Measurements from ENCODE around the gene GRK5. TPM values are rescaled to one million over a fixed set of nuclear protein-coding genes. Genes with fewer than 3 reads are reported as not detected.

GRK5 gene
- polyA plus RNA-seq, 3 donors = 17.1 to 18.6 (median 17.7) TPM

DNA sequence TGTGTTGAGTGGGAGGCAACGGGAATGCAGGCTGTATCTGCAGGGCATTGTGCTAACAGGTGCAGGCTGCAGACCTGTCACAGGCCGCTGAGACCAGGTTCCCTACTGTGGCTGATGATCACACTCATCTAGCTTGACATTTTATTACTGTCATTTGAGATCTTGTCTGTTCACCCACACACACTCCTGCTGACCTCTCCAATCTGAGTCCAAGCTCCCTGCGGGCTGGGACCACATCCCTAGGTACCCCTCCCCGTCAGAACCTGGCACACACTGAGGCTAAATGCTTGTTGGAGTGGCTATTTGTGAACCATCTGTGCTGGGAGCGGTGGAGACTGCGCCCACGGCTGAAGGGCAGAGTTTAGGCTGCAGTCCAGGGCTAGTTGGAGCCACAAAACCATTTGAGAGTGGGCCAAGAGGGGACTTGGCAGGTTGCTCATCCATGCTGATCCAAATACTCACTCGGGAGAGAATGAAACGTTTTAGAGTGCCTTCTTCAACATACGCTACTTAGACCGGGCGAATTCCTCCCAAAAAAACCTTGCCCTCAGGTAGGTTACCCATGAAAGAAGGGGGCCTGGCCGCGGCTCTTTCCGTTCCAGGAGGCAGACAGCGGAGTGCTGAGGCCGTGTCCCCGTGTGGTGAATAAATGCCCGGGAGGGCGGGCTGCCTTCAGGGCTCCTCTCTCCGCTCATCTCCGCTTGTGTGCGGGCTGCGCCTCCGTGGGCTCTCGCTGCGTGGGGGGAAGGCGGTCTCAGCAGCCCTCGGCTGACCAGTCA lies 170.8 kb downstream of the GRK5 start:
- DNase-seq = no peak

DNA sequence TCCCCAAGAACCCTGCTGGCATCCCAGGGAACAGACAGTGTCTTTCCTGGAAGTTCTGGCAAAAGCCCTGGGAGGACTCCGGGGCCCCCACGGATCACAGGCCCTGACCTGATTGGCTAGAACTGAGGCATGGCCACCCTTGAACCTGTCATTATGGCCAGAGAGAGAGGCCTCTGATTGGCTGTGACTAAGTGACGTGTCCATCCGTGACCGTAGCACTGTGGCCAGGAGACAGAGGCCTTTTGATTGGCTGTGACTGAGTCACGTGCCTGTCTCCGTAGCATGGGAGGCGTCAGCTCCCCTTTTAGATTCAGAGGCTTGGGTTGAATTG lies 171.3 kb downstream of the GRK5 start:
- no peak for DNase-seq

DNA sequence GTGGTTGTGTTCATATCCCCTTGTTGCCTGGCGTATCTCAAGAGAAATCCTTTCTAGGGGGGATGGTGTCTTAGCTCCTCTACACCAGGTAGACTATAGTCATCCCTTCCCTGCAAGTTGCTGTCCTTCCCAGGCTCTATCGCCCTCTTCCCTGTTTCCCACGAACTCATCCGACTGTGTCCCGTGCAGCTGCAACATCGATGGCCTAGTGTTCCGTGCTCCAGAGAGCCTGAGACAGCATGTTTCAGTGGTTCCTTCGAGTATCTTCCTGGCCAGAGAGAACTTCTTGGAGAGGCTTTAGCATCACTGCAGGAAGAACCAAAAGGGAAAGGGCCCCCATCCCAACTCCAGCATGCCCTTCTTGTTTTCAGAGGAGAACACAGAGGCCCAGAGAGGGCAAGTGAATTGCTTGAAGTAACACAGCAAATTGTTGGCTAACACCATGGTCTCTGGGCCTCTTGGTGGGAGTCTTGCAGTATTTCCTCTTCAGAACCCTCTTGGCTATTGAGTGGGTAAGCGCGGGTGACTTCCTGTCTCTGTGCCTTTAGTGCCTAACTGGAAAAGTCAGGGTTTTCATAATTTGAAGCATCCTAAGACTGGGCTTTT lies 172.2 kb downstream of the GRK5 start:
- no peak for DNase-seq

DNA sequence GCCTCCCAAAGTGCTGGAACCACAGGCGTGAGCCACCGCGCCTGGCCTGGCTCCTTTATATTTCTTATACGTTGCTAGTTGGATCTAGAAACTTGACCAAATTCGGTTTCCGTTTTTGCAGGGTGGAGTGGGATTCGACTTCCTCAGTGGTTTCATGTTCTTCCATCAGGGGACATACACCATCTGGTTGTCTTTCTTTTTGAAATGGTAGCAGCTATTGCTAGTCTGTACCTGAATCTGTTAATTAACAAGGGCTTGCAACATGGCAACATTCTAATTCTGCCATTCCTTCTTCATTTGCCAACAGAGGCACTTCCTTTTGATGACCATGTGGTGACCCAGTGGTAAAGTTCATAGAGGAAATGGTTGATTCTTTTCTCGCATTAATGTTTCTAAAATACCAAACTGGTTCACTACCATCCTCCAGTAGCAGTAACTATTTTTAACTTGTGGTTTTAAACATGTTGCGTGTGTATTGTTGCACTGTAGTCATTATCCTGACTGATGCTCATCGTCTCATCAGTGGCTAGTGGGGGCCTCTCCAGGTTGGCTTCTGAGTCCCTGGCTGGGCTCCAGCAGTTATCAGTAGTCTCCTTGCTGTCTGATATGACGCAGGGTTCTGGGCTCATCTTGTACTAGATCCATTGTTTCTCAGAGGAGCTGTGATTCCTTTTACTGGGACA lies 175.9 kb downstream of the GRK5 start:
- no peak for DNase-seq

DNA sequence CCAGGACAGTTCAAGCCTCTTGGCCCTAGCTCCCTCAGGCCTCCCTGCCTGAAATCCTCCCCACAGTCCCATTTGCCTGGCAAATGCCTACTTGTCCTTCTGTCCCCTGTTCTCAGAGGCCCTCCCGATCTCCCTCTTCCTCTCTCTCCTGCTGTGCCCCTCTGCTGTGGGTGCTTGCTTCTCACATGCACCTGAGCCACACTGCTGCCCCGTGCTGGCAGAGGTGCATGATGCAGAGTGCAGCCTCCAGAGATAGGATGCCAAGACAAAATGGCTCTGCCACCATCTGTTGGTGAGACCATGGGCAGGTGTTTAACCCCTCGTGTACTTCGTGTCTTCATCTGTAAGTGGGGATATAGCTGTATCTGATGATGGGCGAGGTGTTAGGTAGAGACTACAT lies 176.8 kb downstream of the GRK5 start:
- no peak for DNase-seq

DNA sequence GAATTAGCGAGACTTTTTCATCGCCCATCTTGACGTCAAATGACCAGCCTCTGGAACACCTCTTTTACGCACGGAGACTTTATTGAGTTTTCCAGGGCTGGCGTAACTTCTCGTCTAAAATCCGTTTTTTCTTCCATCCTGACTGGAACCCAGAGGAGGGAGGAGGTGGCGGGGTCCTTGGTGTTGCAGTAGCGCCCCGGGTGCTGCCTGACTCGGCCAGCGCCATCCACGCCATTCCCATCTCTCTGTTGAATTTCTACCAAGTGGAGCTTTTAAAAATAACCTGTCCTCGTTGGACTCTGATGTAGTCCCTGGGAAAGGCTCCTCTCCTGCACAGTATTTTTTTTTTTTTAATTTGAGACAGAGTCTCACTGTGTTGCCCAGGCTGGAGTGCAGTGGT lies 179.3 kb downstream of the GRK5 start:
- DNase-seq = no peak

DNA sequence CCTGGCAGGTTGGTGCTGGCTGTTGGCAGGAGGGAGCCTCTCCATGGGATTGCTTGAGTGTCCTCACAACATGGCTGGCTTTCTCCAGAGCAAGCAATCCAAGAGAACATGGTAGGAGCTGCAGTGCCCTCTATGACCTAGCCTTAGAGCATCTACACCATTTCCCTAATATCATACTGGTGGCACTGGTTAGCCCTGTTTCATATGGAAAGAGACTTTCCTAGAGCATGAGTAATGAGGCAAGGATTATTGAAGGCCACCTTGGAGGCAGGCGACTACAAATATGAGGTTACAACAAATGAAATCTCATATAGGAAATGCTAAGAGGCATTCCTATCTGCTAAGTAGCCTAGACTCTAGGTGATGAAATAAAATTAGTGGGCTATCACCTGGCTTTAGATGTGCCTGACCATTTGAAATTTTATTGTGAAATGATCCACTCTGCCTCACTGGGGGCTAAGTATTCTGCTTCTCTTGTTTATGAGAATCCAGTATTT lies 181.5 kb downstream of the GRK5 start:
- DNase-seq = no peak

DNA sequence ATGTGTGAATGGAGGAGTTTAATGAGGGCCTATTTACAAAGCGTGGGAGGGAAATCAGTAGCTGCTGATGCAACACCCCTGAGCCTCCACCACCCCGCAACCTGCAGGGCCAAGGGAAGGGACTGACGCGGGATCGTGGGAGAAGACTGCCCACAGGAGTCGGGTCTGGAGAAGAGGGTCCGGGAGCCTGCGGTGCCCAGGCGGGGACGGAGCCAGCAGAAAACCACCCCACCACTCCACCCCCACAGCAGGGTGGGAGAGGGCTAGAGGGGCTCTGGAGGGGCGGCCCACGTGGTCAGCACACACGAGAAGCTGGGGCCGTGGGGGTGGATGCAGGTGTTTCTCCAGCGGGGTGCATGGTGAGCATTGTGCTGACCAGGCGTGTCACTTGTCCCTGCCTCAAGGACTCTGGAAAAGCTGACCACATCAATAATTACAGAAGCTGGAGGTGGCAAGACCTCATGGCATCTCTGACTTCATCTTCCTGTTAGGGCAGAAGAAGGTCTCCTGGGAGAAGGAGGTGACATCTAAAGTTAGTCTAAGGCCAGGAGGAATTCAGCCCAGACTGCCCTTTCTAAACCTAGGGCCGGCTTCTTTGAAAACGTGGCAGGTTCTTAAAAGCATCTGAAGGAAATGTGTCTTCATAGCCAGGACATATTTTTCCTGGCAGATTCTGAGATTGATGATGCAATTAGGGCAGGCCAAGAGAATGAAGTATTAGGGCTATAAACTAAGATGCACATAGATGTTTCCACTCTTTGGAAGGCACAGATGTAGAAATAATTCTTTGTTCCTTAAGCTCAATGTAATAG lies 184.3 kb downstream of the GRK5 start:
- DNase-seq = no peak

DNA sequence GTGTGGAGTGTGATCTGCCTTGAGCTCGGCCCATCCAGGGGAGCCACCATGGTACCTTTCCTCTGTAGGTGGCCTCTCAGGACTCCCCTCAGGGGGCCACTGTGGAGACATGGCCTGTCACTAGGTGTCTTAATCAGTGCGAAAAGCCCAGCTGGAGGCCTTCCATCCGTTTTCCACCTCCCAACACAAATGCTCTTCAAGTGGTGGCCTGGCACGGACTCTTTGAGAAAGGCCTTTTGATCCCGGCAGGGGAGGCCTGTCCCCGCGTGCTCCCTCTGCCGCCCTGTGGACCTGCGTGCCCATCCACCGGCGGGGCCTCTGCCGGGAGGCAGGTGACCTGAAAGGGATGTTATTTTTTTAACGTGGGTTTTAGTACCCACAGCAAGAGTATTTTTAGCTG lies 185.6 kb downstream of the GRK5 start:
- no peak for DNase-seq

DNA sequence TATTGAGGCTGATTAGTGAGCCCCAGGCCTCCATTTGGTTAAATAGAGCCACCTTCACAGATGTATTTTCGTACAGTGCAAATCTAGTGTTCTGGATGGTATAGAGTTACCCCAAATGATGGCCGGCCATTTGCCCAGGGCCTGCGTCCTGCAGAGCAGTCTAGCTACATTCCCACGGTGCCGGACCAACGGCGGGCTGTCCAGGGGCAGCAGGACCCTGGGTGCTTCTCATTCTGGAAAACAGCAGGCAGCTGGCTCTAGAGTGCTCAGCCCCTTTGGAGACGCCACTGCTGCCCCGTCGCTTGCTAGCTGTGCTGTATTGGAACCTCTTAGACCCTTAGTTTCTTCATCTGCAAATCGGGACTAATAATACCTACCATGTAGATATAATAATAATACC lies 186.1 kb downstream of the GRK5 start:
- no peak for DNase-seq

DNA sequence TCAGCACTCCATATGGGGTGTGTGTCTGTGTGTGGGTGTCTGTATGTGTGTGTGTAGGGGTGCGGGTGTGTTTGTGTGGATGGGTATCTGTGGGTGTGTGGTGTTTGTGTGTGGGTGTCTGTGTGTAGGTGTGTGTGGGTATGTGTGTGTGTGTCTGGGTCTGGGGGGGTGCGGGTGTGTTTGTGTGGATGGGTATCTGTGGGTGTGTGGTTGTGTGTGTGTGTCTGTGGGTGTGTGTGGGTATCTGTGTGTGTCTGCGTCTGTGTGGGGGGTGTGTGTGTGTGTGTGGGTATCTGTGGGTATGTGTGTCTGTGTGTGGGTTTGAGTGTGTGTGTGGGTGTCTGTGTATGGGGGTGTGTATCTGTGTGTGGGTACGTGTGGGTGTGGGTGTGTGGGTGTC lies 186.5 kb downstream of the GRK5 start:
- DNase-seq = no peak

DNA sequence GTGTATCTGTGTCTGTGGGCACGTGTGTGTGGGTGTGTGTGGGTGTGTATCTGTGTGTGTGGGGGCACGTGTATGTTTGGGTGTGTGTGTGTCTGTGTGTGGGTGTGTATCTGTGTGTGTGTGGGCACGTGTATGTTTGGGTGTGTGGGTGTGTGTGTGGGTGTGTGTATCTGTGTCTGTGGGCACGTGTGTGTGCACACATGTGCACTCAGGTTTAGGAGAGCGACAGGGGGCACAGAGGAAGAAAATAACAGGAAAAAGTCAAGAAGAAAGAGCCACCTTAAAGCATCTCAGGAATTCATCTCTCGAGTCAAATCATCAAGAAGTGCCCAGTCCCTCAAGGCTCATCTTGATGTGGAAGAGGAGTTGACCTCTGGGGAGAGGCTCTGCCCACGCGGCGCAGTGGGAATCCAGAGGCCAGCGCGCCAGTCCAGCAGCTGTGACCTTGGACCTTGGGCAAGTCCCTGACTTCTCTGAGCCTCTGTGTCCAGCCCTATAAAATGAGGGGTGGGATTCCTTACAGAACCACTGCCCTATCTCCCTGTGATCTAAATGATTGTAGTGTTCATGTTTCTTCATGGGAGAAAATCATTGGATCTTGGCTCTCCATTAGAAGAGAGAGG lies 187.4 kb downstream of the GRK5 start:
- DNase-seq = no peak

DNA sequence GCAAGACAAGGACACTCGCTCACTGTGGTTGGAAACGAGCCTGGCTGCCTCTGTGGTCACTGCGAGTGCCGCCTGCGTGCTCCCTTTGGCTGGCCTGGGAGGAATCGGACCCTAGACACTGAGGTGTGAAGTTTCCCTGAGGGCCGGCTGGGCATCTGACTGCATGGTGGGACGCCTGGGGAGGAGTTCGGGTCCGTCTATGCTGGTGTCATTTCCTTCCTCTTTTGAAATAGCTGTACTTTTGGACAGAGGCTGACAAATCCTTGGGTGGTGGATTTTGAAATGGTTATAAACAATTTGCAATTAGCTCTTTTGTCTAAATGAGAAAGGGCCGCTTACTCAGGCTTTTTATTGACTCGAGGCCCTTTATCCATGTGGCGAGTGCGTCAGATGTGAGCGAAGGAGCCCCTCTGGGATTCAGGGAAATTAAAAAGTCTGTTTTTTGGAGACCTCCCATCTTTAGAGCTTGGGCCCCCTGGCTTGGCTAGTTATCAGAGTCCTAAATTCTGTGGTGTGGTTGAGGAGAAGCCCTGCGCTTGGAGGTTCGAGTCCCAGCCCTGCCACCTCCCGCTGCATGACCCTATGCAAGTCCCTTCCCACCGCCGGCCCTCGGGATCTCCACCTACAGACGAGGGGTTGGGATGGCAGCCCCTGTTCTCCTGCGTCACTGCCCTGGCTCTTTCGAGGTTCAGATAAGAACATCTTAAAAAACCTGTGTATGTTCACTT lies 188.1 kb downstream of the GRK5 start:
- DNase-seq = no peak

DNA sequence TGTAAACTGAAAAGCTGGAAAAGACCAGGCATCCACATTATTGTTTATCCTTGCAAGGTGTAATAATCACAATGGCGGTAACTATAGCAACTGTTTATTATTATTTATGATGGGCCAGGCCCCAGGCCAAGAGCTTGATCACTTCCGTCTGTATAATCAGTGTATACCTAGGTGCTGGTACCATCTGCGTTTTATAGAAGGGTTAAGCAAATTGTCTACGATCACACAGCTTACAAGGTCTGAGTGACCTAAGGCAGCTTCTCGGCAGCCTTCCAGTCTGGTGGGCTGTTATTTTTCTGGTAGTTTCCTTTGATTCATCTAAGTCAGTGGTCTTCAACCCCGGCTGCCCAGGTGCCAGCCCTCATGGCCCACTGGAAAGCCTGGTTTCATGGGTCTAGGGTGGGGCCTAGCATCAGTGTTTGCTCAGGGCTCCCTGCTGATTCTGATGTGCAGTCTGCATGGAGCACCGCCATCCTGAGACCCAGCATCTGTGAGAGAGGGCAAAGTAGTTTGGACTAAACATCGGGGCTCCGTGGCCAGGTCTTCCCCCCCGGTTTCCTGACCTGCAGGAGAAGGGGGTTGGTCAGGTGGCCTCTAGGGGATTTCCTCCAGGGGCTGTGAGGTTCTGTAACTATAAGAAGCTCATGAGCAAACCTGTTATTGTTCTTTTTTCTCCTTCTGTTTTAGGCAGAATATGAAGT lies 188.8 kb downstream of the GRK5 start:
- DNase-seq = no peak

DNA sequence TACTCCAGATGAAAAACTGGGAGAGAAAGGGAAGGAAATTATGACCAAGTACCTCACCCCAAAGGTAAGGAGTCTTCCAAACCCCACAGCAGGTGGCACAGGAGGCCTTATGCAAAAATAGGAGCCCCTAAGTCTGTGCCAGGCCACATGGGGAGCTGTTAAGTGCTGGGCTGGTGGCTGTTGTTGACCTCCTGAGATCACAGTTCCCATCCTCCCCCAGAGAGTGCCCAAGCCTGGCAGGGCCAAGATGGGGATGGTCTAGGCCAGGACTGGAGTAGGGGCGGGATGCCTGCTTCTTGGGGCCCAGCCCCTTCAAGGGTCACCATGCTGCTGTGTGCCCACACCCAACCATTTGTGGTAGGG lies 189.3 kb downstream of the GRK5 start:
- no peak for DNase-seq

DNA sequence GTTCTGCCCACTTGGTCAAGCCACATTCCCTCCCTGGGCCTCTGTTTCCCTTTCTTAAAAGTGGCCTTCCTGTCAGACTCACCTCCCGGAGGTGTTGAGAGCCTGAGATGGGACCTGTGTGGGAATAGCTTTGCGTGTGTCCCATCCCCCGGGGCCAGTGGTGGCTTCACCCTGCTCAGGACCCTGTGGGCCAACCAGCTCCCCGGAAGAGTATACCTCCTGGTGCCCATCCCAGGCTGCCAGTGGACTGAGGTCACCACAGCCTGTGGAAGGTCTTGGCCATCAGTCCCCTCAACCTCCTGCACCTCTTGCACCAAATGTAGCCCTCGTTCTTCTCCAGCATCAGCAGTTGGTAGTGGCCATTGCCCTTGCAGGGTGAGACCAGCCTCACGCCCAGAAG lies 190.0 kb downstream of the GRK5 start:
- DNase-seq = no peak

DNA sequence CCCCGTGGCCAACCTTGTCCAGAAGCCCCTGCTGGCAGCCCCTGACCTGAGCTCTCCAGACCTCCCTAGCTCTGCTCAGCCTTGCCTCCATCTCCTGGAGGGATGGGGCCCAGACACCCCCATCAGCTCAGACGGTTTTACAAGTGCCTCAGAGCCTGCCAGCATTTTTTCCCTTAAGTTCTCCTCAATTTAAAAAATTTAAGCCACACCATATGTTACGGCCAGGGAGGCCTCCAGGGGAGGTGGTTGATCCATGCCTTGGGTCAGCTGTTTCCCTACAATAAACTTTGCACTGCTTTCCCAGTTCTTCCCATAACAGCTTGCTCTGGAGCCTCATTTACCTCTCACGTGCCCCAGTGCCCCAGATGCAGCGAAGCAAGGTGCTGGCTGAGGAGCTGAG lies 191.6 kb downstream of the GRK5 start:
- no peak for DNase-seq

DNA sequence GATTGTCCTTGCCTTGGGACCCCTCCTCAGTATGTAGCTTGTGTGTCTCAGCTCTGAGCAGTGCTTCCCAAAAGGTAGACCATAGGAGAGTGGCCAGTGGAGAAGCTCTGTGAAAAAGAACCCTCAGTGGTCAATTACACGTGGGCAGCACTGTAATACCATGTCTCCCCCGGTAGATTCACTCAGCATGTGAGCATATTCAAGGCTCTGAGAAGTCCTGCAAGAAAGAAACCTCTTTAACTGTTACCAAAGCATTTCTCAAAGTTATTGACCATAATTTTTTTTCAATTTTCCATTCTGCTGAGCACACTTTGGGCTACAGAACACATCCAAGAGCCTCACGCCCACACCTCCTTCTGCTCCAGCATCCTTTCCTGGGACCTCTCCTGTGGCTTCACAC lies 192.1 kb downstream of the GRK5 start:
- DNase-seq = no peak

DNA sequence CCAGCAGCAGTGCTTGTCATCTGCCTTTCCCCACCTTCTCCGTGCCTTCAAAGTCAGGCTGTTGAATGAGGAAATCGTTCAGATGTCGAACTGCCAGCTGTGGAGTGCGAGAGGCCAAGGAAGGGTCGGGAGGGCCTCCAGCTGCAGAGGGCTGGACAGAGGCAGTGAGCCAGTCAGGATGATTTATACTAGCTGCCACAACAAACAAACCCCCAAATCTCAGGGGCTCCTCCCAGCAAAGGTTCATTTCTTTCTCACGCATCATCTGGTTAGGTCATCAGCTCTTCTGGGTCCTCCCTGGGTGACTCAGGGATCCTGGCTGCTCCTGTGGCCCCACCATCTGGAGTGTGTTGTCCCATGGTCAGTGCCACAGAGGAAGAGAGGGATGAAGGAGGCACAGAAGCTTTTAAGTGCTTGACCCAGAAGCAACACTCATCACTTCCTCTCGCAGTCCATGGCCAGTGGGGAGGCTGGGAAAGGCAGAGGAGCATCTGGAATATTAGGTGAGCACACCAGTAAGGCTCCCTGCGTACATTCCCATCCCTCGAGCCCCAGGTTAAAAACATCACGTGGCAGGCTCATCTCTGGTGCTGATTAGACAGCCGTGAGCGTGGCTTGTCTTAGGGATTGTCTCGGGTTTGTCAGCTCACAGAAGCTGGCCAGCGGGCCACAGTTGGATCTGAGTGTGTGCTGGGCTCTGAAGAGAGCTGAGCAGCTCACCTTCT lies 194.5 kb downstream of the GRK5 start:
- no peak for DNase-seq

DNA sequence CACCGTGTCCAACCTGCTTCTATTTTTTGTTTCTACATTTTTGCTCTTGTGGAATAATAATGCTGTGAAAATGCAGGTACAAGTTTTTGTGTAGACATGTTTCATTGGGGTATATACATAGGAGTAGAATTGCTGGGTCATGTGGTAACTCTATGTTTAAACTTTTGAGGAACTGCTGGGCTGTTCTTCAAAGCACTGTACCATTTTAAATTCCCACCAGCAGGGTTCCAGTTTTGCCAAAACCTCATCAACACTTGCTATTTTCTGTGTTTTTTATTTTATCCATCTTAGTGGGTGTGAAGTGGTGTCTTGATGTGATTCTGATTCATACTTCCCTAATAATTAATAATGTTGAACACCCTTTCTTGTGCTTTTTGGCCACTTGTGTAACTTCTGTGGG lies 196.6 kb downstream of the GRK5 start:
- no peak for DNase-seq

Measured in renal pelvis (tissue), 4 donors.